ENCODE data around the gene DHRS3. TPM values are rescaled to one million over a fixed set of nuclear protein-coding genes. Genes with fewer than 3 reads are reported as not detected.

DHRS3 gene
- total and polyA plus RNA-seq, 2 of the 13 experiments (the other 11 are each of a cell fraction or from before 2014, with no cell fraction given): 48.5 to 90.5 TPM

GRCh38 chr1:12634696-12635202 is 16.7 kb upstream of the DHRS3 start (continued):
- TF ChIP-seq CEBPZ (IDR thresholded peaks at IDR 0.05; ENCODE audit: low read length) (no peak), NCOA2 (CRISPR knock-in tag; IDR thresholded peaks at IDR 0.05) (no peak), SRF (IDR thresholded peaks at IDR 0.05; ENCODE audit: low read depth, low read length) (no peak), KLF13 (CRISPR knock-in tag; IDR thresholded peaks at IDR 0.05) (no peak), ZNF234 (CRISPR knock-in tag; conservative IDR thresholded peaks at IDR 0.05) (no peak)

- ChIA-PET CTCF (ENCODE audit: low intra/inter-chr PET ratio, low total read pairs) (no interaction called here), POLR2A (interaction anchor here (1.2 kb wide), 1 partner anchor 15 kb away, joined by 3 read pairs; no protein-coding TSS in a partner anchor)
- ATAC-seq (no peak), DNase-seq (ENCODE audit: low spot score) (no peak), FAIRE-seq (no peak)
- no peaks in the 10 kb centered on the region for H4K20me1 ChIP-seq (ENCODE audit: insufficient read depth, low read length)
- no TSS peak for BruUV-seq (replicated peaks)
- no peak overlapping the region for H3K4me2 ChIP-seq (ENCODE audit: low read depth, low read length)
- peaks cover 4% of the 10 kb centered on the region; the same call in 1 of the 2 replicates for H3K9me3 ChIP-seq (ENCODE audit: low read length)
- H2AFZ ChIP-seq (ENCODE audit: low read length): no peak overlapping the region
- H3K4me3 ChIP-seq (replicated peaks in 1 of 3; ENCODE audit: insufficient read depth in 1 of 3, low read depth in 2 of 3, low read length in 3 of 3): no peak overlapping the region
- 56% methylated on average over 8 of the region's 8 CpGs for WGBS (ENCODE audit: low lambda C conversion rate)
- H3K79me2 ChIP-seq (ENCODE audit: insufficient read depth, low read length): no peaks in the 10 kb centered on the region
- no peak overlapping the region for H3K9ac ChIP-seq (ENCODE audit: insufficient read depth, low read depth, low read length)
- intact Hi-C loops (cut with micrococcal nuclease; ENCODE audit: unreplicated experiment): no loop called here
- in situ Hi-C loops (cut with HindIII; ENCODE audit: extremely low pct_ligation_motif_present, low pct_unique_long_range_greater_than_20kb): no loop called here
- H3K27ac ChIP-seq (ENCODE audit: extremely low read length, insufficient read depth, low read length): no peak overlapping the region
- no peaks in the 10 kb centered on the region for H3K36me3 ChIP-seq (replicated peaks in 1 of 2; ENCODE audit: control insufficient read depth in 1 of 2, insufficient read depth in 2 of 2, low read length in 2 of 2)
- peaks cover 12% of the 10 kb centered on the region for H3K4me1 ChIP-seq (ENCODE audit: insufficient read depth, low read length)
- H3K27me3 ChIP-seq (ENCODE audit: control insufficient read depth in 1 of 2, insufficient read depth in 2 of 2, low read length in 2 of 2): peaks cover 0 to 11% of the 10 kb centered on the region in 2 experiments; a peak in 2 of 5 replicates
- TF ChIP-seq SNAPC5 (CRISPR knock-in tag; IDR thresholded peaks at IDR 0.05; ENCODE audit: borderline replicate concordance) (no peak), BRD4 (CRISPR knock-in tag; IDR thresholded peaks at IDR 0.05) (no peak), TP53 (CRISPR knock-in tag; conservative IDR thresholded peaks at IDR 0.05) (no peak), MLLT10 (CRISPR knock-in tag; IDR thresholded peaks at IDR 0.05) (no peak), ZNF781 (CRISPR knock-in tag; IDR thresholded peaks at IDR 0.05; ENCODE audit: borderline replicate concordance, not compliant biosample characterization) (no peak), AGO1 (IDR thresholded peaks at IDR 0.05; ENCODE audit: low read depth, low read length, poor library complexity, severe bottlenecking) (no peak), CENPT (CRISPR knock-in tag; IDR thresholded peaks at IDR 0.05; ENCODE audit: low read depth) (no peak), ZNF850 (CRISPR knock-in tag; conservative IDR thresholded peaks at IDR 0.05) (no peak), ZBTB3 (CRISPR knock-in tag; IDR thresholded peaks at IDR 0.05; ENCODE audit: borderline replicate concordance, low read depth) (no peak), ZNF616 (CRISPR knock-in tag; IDR thresholded peaks at IDR 0.05; ENCODE audit: low read depth) (no peak), POGK (CRISPR knock-in tag; conservative IDR thresholded peaks at IDR 0.05) (no peak), IRF1 (CRISPR knock-in tag; IDR thresholded peaks at IDR 0.05; ENCODE audit: low read depth) (no peak)
Measured at GRCh38 chr1:12634156-12634555, 16.1 kb upstream of the DHRS3 start.
